ENCODE data around the gene LMBR1.

- TF ChIP-seq, protein P1, sequence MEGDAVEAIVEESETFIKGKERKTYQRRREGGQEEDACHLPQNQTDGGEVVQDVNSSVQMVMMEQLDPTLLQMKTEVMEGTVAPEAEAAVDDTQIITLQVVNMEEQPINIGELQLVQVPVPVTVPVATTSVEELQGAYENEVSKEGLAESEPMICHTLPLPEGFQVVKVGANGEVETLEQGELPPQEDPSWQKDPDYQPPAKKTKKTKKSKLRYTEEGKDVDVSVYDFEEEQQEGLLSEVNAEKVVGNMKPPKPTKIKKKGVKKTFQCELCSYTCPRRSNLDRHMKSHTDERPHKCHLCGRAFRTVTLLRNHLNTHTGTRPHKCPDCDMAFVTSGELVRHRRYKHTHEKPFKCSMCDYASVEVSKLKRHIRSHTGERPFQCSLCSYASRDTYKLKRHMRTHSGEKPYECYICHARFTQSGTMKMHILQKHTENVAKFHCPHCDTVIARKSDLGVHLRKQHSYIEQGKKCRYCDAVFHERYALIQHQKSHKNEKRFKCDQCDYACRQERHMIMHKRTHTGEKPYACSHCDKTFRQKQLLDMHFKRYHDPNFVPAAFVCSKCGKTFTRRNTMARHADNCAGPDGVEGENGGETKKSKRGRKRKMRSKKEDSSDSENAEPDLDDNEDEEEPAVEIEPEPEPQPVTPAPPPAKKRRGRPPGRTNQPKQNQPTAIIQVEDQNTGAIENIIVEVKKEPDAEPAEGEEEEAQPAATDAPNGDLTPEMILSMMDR (IDR thresholded peaks at IDR 0.05; ENCODE audit: borderline replicate concordance, extremely low read depth, low read length, poor library complexity, severe bottlenecking) = no peak
- no peak for TF ChIP-seq EZH2 (IDR thresholded peaks at IDR 0.05; ENCODE audit: borderline replicate concordance, low read depth, low read length, severe bottlenecking)
Measured at GRCh38 chr7:156896388-156897022, 3.5 kb upstream of the LMBR1 start.
